ENCODE data around the gene PRR29.

DNA sequence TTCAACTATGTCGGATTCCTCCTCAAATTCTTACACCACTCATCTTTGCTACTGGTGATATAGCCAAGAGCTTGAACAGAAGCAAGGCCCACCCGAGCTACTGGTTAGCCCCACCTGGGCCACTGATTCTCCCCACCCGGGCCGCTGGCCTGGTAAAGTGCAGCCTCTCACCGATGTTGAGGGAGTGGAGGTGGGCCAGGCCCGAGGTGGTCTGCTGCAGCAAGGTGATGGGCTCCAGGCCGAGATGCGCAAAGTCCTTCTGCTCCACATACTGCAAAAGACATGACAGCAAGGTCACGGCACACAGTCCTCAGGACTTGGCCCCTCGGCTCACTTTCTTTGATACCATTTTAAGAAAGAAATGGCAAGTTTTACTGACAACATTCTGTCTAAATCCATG, 55.0 kb downstream of the PRR29 start:
- TF ChIP-seq NFIC (IDR thresholded peaks at IDR 0.05) (no peak), ZBTB7A (IDR thresholded peaks at IDR 0.05; ENCODE audit: low read depth) (no peak), EGR1 (IDR thresholded peaks at IDR 0.05) (no peak), CEBPB (IDR thresholded peaks at IDR 0.05) (no peak), EP300 (IDR thresholded peaks at IDR 0.05; ENCODE audit: borderline replicate concordance) (no peak), TEAD4 (IDR thresholded peaks at IDR 0.05) (no peak), TAF1 (IDR thresholded peaks at IDR 0.05; ENCODE audit: low read depth) (no peak), TCF12 (IDR thresholded peaks at IDR 0.05; ENCODE audit: low read depth) (no peak)
- TF ChIP-seq, protein P1, sequence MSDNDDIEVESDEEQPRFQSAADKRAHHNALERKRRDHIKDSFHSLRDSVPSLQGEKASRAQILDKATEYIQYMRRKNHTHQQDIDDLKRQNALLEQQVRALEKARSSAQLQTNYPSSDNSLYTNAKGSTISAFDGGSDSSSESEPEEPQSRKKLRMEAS (IDR thresholded peaks at IDR 0.05) = no peak
- TF ChIP-seq, protein P2, sequence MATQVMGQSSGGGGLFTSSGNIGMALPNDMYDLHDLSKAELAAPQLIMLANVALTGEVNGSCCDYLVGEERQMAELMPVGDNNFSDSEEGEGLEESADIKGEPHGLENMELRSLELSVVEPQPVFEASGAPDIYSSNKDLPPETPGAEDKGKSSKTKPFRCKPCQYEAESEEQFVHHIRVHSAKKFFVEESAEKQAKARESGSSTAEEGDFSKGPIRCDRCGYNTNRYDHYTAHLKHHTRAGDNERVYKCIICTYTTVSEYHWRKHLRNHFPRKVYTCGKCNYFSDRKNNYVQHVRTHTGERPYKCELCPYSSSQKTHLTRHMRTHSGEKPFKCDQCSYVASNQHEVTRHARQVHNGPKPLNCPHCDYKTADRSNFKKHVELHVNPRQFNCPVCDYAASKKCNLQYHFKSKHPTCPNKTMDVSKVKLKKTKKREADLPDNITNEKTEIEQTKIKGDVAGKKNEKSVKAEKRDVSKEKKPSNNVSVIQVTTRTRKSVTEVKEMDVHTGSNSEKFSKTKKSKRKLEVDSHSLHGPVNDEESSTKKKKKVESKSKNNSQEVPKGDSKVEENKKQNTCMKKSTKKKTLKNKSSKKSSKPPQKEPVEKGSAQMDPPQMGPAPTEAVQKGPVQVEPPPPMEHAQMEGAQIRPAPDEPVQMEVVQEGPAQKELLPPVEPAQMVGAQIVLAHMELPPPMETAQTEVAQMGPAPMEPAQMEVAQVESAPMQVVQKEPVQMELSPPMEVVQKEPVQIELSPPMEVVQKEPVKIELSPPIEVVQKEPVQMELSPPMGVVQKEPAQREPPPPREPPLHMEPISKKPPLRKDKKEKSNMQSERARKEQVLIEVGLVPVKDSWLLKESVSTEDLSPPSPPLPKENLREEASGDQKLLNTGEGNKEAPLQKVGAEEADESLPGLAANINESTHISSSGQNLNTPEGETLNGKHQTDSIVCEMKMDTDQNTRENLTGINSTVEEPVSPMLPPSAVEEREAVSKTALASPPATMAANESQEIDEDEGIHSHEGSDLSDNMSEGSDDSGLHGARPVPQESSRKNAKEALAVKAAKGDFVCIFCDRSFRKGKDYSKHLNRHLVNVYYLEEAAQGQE (IDR thresholded peaks at IDR 0.05; ENCODE audit: low read depth) = no peak
